ENCODE results near the gene C1orf21. TPM values are rescaled to one million over a fixed set of nuclear protein-coding genes. Genes with fewer than 3 reads are reported as not detected.
"Not testable (repeated sequence)": the region's sequence is repeated elsewhere in the genome, so short reads cannot be mapped to it uniquely, and the experiment has no call there.

The C1orf21 gene
- 51.5 and 52.5 TPM in 2 replicates for total RNA-seq (2014; rRNA removed; shearing (Covaris generic); ENCODE audit: low replicate concordance)

GRCh38 chr1:184386312-184387068 lies at the start of gene C1orf21:
TSS of gene C1orf21 (plus strand) at chr1:184387029. CDS start at chr1:184477510, 90,481 bp downstream.
- Histone ChIP-seq H3K27me3 (no peaks in the 10 kb centered on the region), H3K36me3 (no peaks in the 10 kb centered on the region), H3K9me3 (no peaks in the 10 kb centered on the region), H3K4me3 (peak within 1 kb of the TSS; percentile 73)
- DNase-seq = peak; percentile 95

GRCh38 chr1:184337865-184338264 lies 49.0 kb upstream of the C1orf21 start:
- H3K4me3 ChIP-seq, H3K9me3 ChIP-seq, DNase-seq, H3K36me3 ChIP-seq, H3K27me3 ChIP-seq: not testable (repeated sequence)

- Histone ChIP-seq H3K4me3 (no peak overlapping the region), H3K36me3 (no peaks in the 10 kb centered on the region), H3K9me3 (no peaks in the 10 kb centered on the region), H3K27me3 (no peaks in the 10 kb centered on the region)
- DNase-seq = no peak
Observed at GRCh38 chr1:184340984-184341383, 45.8 kb upstream of the C1orf21 start.

GRCh38 chr1:184350573-184350972 lies 36.3 kb upstream of the C1orf21 start:
- Histone ChIP-seq H3K36me3 (no peaks in the 10 kb centered on the region), H3K27me3 (no peaks in the 10 kb centered on the region), H3K9me3 (no peaks in the 10 kb centered on the region), H3K4me3 (no peak overlapping the region)
- no peak for DNase-seq

- no peaks in the 10 kb centered on the region for H3K9me3 ChIP-seq
- DNase-seq = no peak
- H3K27me3 ChIP-seq = no peaks in the 10 kb centered on the region
- H3K4me3 ChIP-seq = no peak overlapping the region
- H3K36me3 ChIP-seq = no peaks in the 10 kb centered on the region
Observed at GRCh38 chr1:184351416-184351975, 35.3 kb upstream of the C1orf21 start.

- Histone ChIP-seq H3K36me3 (no peaks in the 10 kb centered on the region), H3K9me3 (no peaks in the 10 kb centered on the region), H3K4me3 (no peak overlapping the region), H3K27me3 (no peaks in the 10 kb centered on the region)
- peak; percentile 18 for DNase-seq
Observed at GRCh38 chr1:184352776-184353175, 34.1 kb upstream of the C1orf21 start.

- Histone ChIP-seq H3K27me3 (no peaks in the 10 kb centered on the region), H3K9me3 (no peaks in the 10 kb centered on the region), H3K4me3 (no peak overlapping the region), H3K36me3 (no peaks in the 10 kb centered on the region)
- DNase-seq = no peak
Observed at GRCh38 chr1:184354719-184355118, 32.1 kb upstream of the C1orf21 start.

- no peak overlapping the region for H3K4me3 ChIP-seq
- no peaks in the 10 kb centered on the region for H3K36me3 ChIP-seq
- H3K27me3 ChIP-seq = no peaks in the 10 kb centered on the region
- no peak for DNase-seq
- no peaks in the 10 kb centered on the region for H3K9me3 ChIP-seq
Observed at GRCh38 chr1:184356891-184357290, 29.9 kb upstream of the C1orf21 start.

- H3K9me3 ChIP-seq = no peaks in the 10 kb centered on the region
- no peaks in the 10 kb centered on the region for H3K36me3 ChIP-seq
- H3K4me3 ChIP-seq = no peak overlapping the region
- no peak for DNase-seq
- no peaks in the 10 kb centered on the region for H3K27me3 ChIP-seq
Observed at GRCh38 chr1:184358256-184358655, 28.6 kb upstream of the C1orf21 start.

GRCh38 chr1:184359909-184360308 lies 26.9 kb upstream of the C1orf21 start:
- Histone ChIP-seq H3K27me3 (no peaks in the 10 kb centered on the region), H3K4me3 (no peak overlapping the region), H3K9me3 (no peaks in the 10 kb centered on the region), H3K36me3 (no peaks in the 10 kb centered on the region)
- no peak for DNase-seq

- DNase-seq = no peak
Observed at GRCh38 chr1:184362876-184363275, 24.0 kb upstream of the C1orf21 start.

GRCh38 chr1:184365699-184366098 lies 21.1 kb upstream of the C1orf21 start:
- no peak overlapping the region for H3K4me3 ChIP-seq
- no peaks in the 10 kb centered on the region for H3K36me3 ChIP-seq
- H3K9me3 ChIP-seq = no peaks in the 10 kb centered on the region
- DNase-seq = no peak
- no peaks in the 10 kb centered on the region for H3K27me3 ChIP-seq

More at GRCh38 chr1:184362876-184363275, 24.0 kb upstream of the C1orf21 start:
- Histone ChIP-seq H3K4me3 (no peak overlapping the region), H3K9me3 (no peaks in the 10 kb centered on the region), H3K36me3 (no peaks in the 10 kb centered on the region), H3K27me3 (no peaks in the 10 kb centered on the region)

GRCh38 chr1:184366997-184367396 lies 19.8 kb upstream of the C1orf21 start:
- Histone ChIP-seq H3K4me3 (no peak overlapping the region), H3K9me3 (no peaks in the 10 kb centered on the region), H3K27me3 (no peaks in the 10 kb centered on the region), H3K36me3 (no peaks in the 10 kb centered on the region)
- DNase-seq = no peak

GRCh38 chr1:184367427-184368038 lies 19.3 kb upstream of the C1orf21 start:
- no peak for DNase-seq
- Histone ChIP-seq H3K27me3 (no peaks in the 10 kb centered on the region), H3K9me3 (no peaks in the 10 kb centered on the region), H3K4me3 (no peak overlapping the region), H3K36me3 (no peaks in the 10 kb centered on the region)

- H3K27me3 ChIP-seq = no peaks in the 10 kb centered on the region
- DNase-seq = no peak
- no peaks in the 10 kb centered on the region for H3K9me3 ChIP-seq
- H3K36me3 ChIP-seq = no peaks in the 10 kb centered on the region
- no peak overlapping the region for H3K4me3 ChIP-seq
Observed at GRCh38 chr1:184368354-184368753, 18.5 kb upstream of the C1orf21 start.

GRCh38 chr1:184370850-184371249 lies 16.0 kb upstream of the C1orf21 start:
- Histone ChIP-seq H3K4me3 (no peak overlapping the region), H3K9me3 (no peaks in the 10 kb centered on the region), H3K27me3 (no peaks in the 10 kb centered on the region), H3K36me3 (no peaks in the 10 kb centered on the region)
- DNase-seq = no peak

- H3K27me3 ChIP-seq = no peaks in the 10 kb centered on the region
- no peak overlapping the region for H3K4me3 ChIP-seq
- no peak for DNase-seq
- H3K36me3 ChIP-seq = no peaks in the 10 kb centered on the region
- H3K9me3 ChIP-seq = no peaks in the 10 kb centered on the region
Observed at GRCh38 chr1:184373155-184373554, 13.7 kb upstream of the C1orf21 start.

GRCh38 chr1:184376369-184376768 lies 10.5 kb upstream of the C1orf21 start:
- no peak overlapping the region for H3K4me3 ChIP-seq
- H3K9me3 ChIP-seq = no peaks in the 10 kb centered on the region
- DNase-seq = no peak
- no peaks in the 10 kb centered on the region for H3K27me3 ChIP-seq
- no peaks in the 10 kb centered on the region for H3K36me3 ChIP-seq

All from MG63 (cell line).